Stimulated activated CD4-positive, alpha-beta T cell treated with anti-CD3 and anti-CD28 coated beads, Interleukin-12 subunit alpha, Interleukin-12 subunit beta, amount 100 ng/mL, for 24 hours (primary cell): Measurements from ENCODE around the gene TICRR.
A peak's percentile ranks its signal among the peaks of the same experiment; 100 is the strongest.

Experiments used
- DNase-seq, 2 experiments: peaks; one replicate each; pipeline ENCODE4 v3.0.0-alpha.2; 2020; ENCODE audit warnings: low read depth in 2 of 2

TICRR gene

DNA sequence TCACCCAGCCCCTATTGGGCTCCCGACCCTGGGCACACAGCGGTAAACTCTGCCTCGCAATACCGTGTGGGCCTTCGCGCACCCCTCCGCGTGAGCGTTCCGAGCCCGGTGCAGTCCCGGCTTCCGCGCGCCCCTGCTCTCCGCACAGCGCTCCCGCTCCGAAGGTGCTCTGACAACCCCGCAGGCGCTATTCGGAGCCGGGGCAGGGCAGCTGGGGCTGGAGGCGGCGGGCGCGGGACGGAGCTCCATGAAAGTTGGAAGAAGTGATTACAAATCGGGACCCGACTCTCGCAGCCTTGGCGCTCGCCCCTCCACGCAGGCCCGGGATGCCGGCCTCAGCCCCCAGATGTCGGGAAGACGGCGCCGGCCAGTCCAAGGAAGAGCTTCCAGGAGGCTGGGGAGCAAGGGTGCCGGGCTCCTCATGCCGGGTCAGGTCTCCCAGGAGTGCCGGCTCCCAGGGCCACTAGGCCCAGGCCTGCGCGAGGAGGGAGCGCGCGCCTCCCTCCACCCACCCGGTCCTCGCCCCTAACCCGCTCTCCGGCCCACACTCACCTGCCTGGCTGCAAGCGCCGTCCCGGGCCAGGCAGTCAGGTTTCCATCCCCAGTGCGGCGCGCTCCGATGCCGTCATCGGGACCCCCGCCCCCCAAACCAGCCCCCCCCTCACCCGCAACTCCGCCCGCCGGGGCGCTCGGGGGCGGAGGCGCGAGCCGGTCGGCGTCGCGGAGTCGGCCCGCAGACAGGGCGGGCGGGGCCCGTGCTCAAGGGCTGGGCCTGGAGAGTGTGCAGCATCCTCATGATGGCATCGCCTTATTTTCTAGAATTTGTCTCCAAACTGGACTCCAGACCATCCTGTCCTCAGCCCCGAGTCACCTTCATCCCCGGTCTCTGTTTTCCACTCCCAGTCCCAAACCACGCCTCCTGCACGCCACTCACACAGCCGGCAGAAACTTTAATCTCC lies 79.9 kb downstream of the TICRR start, which contains the start of gene KIF7:
TSS of gene KIF7 (minus strand) at position 621 of the 959 bp plus-strand sequence. CDS start 2,537 bp downstream, outside the sequence.
- peak in 1 of 2 experiments; percentile 7 for DNase-seq

DNA sequence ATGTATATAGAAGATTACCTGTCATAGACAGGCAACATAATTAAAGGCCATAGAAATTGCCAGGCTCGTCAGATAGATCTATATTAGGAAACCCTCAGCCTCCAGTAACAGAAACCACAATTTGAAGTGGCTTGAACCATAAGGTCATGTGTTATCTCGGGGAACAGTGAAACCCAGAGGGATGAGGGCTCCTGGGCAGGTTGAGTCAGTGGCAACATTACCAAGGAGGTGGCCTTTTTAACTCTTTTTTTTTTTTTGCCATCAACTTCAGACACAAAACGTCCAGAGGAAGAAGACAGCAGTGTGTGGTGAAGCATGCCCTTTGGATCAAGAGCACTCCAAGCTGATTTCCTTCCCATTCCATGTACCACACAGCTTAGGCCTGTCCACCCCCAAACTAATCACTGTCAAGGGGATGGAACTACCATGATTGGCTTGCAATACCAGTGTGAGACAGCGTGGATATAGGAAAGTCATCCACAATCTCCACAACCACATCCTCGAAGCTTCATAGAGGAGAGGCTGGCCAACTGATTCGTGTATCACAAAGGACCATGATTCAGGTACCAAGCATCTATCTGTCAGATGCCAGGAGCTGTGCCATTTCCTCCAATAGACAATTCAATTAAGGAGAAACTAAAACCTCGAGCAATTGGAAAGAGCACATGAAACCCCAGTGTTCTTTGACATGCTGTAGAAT lies 81.0 kb downstream of the TICRR start:
- DNase-seq, result no peak

DNA sequence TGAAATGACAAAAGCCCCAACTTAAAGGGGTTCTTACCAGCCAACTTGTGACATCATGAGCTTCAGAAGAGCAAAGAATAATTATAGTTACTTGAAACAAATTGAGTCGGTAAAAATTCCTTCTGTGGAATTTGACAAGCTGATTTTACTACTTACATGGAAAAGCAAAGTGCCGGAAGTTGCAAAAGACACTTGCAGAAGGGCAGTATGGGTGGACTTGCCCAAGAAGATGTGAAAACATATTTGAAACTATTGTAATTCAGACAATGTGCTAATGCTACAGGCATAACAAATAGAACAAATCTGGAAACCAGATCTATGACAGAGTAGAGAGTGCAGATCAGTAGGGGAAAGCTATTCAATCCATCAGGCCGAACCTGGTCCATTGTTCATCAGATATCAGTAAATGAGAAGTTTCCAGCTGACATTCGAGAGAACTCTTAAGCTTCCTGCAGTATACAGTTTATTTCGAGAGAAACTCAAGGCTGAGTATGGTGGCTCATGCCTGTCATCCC lies 82.5 kb downstream of the TICRR start:
- DNase-seq, result no peak

DNA sequence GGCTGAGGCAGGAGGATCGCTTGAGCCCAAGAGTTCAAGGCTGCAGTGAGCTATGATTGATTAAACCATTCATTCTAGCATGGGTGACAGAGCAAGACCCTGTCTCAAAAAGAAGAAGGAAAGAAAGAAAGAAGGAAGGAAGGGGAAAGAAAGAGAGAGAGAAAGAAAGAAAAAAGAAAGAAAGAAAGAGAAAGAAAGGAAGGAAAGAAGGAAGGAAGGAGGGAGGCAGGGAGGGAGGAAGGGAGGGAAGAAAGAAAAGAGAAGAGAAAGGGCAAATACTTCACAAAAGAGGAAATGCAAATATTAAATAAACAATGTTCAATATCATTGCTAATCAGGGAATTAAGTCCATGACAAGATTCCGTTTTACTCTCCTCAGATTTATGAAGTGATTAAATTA lies 84.0 kb downstream of the TICRR start:
- DNase-seq, result no peak

GRCh38 chr15:89660556-89660955 lies 85.3 kb downstream of the TICRR start:
- no peak for DNase-seq

GRCh38 chr15:89662893-89663626 lies 87.8 kb downstream of the TICRR start:
- DNase-seq, result no peak

DNA sequence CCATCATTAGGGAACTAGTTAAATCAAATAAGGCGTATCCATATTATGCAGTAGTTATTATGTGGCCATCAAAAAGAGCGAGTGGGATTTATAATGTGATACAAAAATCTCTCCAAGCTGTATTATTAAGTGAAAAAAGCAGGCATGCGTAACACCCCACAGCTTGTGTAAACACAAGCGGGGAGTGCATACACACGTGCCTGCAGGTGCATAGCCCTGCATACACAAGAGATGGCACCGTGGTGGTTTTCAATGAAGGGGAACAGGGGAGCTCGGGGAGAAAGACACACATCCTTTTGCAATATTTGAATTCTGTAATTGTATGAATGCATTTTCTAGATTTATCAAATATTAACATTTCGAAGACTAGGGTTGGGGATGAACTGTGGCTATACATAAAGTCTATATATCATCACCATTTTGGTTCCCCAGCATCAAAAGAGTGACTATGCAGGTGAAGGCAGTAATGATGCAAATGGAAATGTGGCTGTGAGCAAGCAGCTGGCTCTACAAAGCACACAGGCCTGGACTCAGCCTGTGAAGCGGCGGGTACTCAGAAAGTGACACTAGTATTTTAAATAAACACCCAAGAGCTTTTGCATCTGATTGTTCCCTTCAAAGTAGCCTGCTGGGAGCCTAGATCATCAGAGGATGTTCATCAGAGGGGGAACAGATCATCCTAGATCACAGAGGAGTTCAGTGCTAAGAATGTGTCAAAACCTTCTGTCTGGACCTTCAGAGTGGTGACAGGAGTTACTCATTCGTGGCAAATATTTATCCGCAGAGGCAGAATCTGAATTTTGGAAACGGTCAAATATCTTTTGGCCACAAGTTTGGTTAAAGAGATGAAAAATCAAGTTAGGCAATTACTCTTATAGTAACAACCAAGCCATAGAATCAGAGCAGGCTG lies 89.4 kb downstream of the TICRR start:
- no peak for DNase-seq

GRCh38 chr15:89665449-89666181 lies 90.3 kb downstream of the TICRR start:
- DNase-seq, result no peak

DNA sequence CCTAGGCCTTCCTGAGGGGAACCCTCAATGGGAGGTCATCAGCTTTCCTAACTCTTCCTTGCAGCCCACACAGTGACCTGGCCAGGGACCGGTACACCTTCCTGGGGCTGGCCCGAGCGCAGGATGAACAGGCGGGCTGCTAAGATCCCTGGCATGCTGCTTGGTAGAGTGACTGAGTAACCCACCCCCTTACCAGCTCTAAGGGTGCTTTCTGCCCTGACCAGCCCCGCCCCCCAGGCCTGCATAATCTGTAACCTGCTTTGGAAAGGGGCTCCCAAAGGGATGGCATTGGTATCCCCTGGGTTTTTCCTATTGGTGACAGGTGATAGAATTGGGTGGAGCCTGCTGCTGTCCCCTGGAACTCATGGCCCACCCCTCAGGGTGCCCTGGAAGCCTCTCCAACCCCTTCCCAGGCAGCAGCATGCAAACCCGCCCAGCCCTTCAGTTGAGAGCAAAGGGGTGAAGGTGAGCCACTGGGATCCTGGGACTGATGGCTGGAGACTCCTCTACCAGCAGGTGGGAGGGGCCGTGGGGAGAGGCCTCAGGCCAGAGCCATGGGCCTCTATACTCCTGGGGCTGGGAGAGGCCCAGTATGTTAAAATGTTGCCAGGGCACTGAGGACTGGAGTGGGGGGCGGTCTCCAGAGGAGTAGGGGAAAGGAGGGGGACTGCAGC lies 91.1 kb downstream of the TICRR start:
- DNase-seq, result no peak

GRCh38 chr15:89666858-89667705 lies 91.8 kb downstream of the TICRR start:
- no peak for DNase-seq

GRCh38 chr15:89667706-89667960 lies 92.4 kb downstream of the TICRR start:
- DNase-seq, result no peak

DNA sequence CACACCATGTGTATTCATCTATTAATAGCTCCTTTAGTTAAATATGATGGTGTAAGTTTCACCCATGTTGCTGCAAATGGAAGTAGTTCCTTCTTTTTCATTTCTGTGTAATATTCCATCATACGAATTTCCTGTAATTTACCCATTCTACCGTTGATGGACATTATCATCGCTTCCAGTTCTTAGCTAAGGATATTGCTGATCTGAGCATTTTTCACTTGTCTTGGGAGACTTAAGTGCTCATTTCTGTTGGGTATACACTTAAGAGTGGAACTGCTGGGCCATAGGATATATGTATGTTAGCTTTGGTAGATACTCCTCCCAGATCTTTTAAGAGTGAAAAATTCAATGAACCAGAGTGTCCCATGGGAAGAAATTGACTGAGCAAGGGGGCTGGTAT lies 92.9 kb downstream of the TICRR start:
- no peak for DNase-seq

GRCh38 chr15:89669309-89669865 lies 94.1 kb downstream of the TICRR start:
- no peak for DNase-seq

DNA sequence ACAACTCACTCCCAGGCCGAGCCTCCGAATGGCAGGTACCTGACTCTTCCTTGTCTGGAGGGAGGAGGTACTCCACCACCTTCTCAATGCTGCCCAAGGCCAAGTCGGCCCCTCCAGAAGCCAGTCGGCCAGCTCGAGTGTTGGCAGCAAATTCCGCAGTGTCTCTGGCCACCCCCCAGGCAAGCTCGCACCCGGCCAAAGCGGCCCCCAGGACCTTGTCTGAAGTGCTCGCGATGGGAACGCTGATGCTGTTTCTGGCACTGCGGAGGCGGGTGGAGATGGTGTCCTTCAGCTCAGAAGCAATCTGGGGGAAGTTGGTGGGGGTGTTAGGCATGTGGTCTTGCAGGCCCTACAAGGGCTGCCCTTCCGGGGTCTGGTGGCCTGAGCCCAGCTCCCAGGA lies 94.7 kb downstream of the TICRR start:
- DNase-seq, result no peak

DNA sequence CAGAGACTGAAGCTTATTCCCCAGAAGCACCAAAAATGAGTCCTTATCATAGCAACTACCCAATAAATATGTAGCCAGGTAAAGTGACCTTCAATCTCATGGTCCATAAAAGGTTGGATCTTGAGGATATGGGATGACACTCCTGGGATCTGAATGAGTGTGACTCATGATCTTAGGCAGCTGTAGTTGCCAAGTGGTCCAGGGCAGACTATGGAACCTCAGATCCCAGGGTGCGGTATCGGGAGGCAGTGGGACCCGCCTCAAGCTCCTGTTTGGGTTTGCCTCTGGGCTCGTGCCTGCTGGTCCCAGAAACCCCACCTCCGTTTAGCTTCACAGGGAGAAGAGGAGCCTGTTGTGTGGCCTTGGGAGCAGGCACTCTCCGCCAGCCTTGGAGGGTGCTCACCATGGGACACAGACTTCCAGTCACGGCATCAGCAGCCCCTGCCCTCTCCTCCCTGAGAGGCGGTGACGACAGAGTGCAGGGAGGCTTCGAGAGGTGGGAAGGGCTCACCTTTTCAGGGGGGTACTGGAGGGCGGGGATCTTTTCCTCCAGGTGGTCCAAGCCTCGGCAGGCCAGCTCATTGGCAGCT lies 95.8 kb downstream of the TICRR start:
- no peak for DNase-seq

- no peak for DNase-seq
Observed at GRCh38 chr15:89671687-89672086, 96.4 kb downstream of the TICRR start.

DNA sequence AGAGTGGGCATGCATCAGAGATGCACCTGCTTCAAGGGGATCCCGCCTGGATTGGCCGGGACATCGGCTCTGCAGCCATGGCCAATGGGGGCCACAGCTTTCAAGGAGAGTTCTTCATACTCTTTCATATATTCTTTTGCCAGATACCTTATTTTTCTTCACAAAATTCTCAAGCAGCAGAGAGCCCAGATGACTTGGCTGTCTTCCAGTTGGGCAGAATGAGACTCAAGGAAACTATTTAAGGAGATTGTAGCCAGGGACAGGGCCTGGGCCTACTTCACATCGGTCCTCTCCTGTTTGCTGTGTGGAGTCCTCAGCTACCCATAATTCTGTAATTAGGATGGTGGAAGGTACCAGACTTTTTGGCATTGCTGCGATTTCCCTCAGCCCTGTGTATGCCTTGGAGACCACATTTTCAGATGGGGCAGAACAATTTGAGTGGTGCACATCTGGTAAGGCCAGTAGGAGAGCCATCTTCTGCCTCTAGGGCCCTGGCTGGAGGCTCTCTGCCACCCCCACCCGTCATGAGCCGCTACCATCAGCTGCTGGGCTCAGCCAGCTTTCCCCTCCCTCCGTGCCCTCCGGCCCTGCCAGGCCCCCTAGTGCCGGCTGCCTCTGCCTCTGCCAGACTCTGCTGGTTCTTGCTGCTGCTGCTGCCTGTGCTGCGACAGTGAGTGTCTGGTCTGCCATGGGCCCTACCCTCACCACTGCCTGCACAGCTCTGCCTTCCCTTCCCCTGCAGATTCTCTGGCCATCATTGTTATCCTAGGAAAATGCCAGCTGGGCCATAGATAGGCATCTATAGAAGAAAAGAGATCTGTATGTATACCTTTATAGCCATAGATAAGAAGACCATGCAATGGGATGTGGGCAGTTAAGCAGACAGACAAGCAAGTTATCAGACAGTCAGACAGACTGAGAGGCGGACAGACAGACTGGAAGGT lies 97.2 kb downstream of the TICRR start:
- no peak for DNase-seq
